Testis (tissue), 2 donors: ENCODE data around the gene ETFBKMT.

Experiments
- POLR2A ChIP-seq: fragments of 450-650 bp; IDR thresholded peaks from one replicate; pipeline ENCODE4 v1.6.1; 2017; ENCODE audit warnings: antibody characterized with exemption, mild to moderate bottlenecking, moderate library complexity
- TF ChIP-seq, protein P1 (sequence below), 3 experiments: fragments of 450-650 bp in 2 of 3; fragments of 200-600 bp in 1 of 3; sonication (generic) in 1 of 3; IDR thresholded peaks; one replicate each; pipeline ENCODE4 v1.5.1; 2016 to 2019; ENCODE audit warnings: antibody characterized with exemption in 3 of 3, mild to moderate bottlenecking in 2 of 3, moderate library complexity in 1 of 3

DNA sequence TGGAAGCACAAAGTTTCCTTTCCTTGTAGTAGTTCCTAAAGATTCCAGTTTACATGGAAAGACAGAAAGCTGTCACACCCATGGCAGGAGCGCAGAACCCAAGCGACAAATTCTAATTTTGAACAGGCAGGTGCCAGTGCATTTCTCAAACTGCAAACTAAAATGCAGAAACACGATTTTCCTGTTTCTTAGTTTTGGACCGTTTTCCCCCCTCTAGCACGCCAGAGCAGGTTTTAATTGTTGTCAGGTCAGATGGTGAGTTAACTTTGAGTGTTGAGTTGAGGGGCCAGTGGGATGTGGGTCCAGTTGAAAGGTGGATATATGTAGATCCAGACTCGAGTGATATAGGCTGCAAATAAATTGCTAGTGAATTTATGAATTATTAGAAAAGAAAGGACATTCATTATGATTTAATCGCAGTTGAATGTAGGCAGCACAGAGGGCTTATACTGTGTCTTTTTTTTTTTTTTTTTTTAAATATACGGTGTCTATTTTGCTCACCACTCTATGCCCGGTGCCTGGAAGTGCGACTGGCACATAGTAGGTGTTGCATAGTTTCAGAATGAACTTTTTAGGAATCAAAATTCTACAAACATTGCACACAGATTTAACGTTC is 909 bp upstream of the ETFBKMT start:
- TF ChIP-seq, protein P1, sequence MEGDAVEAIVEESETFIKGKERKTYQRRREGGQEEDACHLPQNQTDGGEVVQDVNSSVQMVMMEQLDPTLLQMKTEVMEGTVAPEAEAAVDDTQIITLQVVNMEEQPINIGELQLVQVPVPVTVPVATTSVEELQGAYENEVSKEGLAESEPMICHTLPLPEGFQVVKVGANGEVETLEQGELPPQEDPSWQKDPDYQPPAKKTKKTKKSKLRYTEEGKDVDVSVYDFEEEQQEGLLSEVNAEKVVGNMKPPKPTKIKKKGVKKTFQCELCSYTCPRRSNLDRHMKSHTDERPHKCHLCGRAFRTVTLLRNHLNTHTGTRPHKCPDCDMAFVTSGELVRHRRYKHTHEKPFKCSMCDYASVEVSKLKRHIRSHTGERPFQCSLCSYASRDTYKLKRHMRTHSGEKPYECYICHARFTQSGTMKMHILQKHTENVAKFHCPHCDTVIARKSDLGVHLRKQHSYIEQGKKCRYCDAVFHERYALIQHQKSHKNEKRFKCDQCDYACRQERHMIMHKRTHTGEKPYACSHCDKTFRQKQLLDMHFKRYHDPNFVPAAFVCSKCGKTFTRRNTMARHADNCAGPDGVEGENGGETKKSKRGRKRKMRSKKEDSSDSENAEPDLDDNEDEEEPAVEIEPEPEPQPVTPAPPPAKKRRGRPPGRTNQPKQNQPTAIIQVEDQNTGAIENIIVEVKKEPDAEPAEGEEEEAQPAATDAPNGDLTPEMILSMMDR (IDR thresholded peaks at IDR 0.05): no peak
- no peak for TF ChIP-seq POLR2A
